Measurements from ENCODE around the gene SARDH. TPM values are rescaled to one million over a fixed set of nuclear protein-coding genes. Genes with fewer than 3 reads are reported as not detected.

The SARDH gene
- total RNA-seq, 1 donor from 2014 or later, result 0.63 TPM

DNA sequence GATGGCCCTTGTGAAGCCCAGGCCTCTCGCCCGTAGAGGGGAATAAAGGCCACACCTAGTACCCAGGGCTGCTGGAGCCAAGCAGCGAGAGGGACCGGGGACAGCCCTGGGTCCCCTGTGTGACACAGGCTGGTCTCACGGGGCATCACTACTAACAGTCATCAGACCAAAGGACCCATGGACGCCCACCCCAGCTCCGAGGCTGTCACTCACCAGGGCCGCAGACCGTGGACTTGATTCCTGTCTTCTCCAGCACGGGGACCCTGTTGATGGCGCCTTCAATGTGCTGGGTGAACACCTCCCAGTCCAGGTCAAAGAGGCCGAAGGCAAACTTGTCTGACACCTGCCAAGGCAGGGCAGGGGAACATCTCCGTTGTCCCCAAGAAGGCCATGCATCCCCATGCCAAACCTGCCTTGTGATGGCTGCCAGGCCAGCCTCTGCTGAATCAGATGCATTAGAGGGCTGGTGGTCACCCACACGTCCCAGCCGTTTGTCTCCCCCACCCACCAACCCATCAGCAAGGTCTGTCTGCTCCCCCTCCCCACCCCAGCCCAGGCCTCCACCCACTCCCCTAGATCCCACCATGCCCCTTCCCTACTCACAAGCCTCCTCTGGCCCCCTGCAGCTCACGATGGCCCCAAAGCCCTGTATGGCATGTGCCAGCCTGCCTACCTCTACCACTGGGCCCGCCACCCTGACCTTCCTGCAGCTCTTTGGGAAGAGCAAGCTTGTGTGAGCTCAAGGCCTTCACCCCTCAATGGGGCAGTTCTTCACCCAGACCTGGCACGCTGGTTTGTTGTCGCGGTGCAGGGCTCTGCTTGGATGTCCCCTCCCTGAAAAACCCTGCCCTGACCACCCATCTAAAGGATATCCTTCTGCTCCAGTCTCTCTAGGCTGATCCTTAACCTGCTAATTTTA is 20.8 kb downstream of the SARDH start:
- Histone ChIP-seq H3K4me3 (no peak overlapping the region), H3K36me3 (no peaks in the 10 kb centered on the region), H3K9me3 (replicated peaks) (no peaks in the 10 kb centered on the region), H3K27ac (replicated peaks) (no peak overlapping the region), H3K4me1 (peaks cover 22% of the 10 kb centered on the region), H3K27me3 (ENCODE audit: low read depth) (peaks cover 79% of the 10 kb centered on the region)
- no peak for DNase-seq
- TF ChIP-seq, protein P1, sequence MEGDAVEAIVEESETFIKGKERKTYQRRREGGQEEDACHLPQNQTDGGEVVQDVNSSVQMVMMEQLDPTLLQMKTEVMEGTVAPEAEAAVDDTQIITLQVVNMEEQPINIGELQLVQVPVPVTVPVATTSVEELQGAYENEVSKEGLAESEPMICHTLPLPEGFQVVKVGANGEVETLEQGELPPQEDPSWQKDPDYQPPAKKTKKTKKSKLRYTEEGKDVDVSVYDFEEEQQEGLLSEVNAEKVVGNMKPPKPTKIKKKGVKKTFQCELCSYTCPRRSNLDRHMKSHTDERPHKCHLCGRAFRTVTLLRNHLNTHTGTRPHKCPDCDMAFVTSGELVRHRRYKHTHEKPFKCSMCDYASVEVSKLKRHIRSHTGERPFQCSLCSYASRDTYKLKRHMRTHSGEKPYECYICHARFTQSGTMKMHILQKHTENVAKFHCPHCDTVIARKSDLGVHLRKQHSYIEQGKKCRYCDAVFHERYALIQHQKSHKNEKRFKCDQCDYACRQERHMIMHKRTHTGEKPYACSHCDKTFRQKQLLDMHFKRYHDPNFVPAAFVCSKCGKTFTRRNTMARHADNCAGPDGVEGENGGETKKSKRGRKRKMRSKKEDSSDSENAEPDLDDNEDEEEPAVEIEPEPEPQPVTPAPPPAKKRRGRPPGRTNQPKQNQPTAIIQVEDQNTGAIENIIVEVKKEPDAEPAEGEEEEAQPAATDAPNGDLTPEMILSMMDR (IDR thresholded peaks at IDR 0.05; ENCODE audit: borderline replicate concordance), result no peak
- intact Hi-C loops (cut with micrococcal nuclease), result no loop called here

DNA sequence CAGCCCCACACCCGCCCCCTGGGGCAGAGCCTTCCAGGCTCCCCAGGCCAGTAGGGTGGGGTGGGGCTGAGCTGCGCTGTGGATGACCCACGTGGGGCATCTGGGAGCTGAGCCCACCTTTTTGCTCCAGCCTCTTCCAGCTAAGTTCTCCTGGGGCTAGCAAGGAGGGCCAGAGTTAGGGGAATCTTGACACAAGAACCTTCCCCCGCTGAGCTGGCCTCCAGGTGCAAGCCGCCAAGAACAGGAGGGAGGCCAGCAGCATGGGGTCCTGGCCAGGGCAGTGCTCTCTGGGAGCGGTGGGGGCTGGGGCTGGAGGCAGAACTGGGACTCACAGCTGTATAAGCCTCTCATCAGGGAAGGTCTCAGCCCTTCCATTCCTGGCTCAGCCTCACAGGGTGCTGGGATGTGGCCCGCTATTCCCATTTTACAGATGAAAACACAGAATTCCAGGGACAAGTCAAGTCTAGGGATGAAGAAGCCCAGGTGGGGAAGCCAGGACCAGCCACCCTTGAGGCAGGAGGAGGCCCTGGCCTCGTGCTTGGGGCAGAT is 21.5 kb downstream of the SARDH start:
- Histone ChIP-seq H3K27ac (replicated peaks) (peak overlapping the region; percentile 58), H3K27me3 (ENCODE audit: low read depth) (peaks cover 83% of the 10 kb centered on the region), H3K4me3 (no peak overlapping the region), H3K9me3 (replicated peaks) (no peaks in the 10 kb centered on the region), H3K36me3 (no peaks in the 10 kb centered on the region), H3K4me1 (peaks cover 29% of the 10 kb centered on the region)
- intact Hi-C loops (cut with micrococcal nuclease), result no loop called here
- DNase-seq, result peak; percentile 66
- TF ChIP-seq, protein P1 (IDR thresholded peaks at IDR 0.05; ENCODE audit: borderline replicate concordance), result no peak

DNA sequence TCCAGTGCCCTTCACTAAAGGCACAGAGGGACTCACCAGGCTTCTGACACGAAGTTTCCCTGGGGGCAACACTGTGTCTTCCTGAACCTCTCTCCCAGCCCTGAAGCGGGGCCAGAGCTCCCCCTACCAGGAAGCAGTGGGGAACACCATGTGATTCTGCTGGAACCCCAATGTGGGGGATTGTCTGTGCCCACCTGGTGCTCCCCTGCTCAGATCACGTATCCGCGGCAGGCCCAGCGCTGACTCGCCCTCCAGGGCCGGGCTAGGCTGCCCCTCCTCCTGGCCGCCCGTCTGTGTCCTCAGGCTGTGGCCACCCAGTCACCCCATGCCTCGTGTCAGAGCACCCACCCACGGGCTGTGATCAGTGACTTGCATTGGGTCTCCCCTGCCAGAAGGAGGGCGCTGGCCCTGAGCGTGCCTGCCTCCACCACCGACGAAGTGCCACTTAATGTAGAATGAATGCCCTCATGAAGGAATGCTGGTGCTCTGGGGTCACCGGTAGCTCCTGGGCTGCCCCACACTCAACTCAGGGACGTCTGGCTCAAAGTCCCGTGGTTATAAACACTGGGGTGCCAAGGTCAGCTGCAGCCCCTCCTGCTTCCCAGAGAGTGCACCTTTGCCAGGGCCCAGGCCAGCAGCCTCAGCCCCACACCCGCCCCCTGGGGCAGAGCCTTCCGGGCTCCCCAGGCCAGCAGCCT is 22.1 kb downstream of the SARDH start:
- TF ChIP-seq, protein P1 (IDR thresholded peaks at IDR 0.05; ENCODE audit: borderline replicate concordance), result peak; percentile 58
- H3K4me3 ChIP-seq, result no peak overlapping the region
- peak overlapping the region; percentile 58 for H3K27ac ChIP-seq (replicated peaks)
- DNase-seq, result no peak
- no peaks in the 10 kb centered on the region for H3K9me3 ChIP-seq (replicated peaks)
- intact Hi-C loops (cut with micrococcal nuclease), result no loop called here
- peaks cover 31% of the 10 kb centered on the region for H3K4me1 ChIP-seq
- no peaks in the 10 kb centered on the region for H3K36me3 ChIP-seq
- H3K27me3 ChIP-seq (ENCODE audit: low read depth), result peaks cover 82% of the 10 kb centered on the region

DNA sequence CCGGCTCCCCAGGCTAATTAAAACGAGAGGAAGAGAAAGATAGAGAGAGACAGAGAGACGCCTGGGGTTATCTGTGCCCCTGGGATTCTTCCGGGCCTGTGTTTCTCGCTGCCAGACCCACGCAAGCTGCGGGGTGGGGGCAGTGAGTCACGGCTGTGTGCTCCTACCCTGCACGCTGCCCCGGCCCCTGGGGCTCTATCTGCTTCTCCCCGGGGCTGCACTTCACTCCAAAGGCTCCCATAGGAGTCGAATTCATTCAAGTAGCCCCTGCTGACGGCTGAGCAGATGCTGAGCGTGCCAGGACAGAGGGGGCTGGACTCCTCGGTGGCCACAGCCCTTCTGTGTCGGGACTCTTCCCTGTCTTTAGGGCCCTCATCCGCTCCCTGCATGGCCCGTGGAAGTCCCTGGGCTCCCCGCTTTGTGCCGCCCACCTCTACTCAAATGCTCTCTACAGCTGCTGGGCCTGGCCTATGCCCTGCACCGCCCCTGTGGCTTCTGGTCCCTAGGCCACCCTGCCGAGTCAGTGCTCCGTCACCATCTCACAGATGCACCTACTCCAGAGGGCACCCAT is 22.8 kb downstream of the SARDH start:
- Histone ChIP-seq H3K9me3 (replicated peaks) (no peaks in the 10 kb centered on the region), H3K36me3 (no peaks in the 10 kb centered on the region), H3K27me3 (ENCODE audit: low read depth) (peaks cover 79% of the 10 kb centered on the region), H3K4me1 (peaks cover 31% of the 10 kb centered on the region), H3K27ac (replicated peaks) (peak overlapping the region; percentile 58), H3K4me3 (no peak overlapping the region)
- intact Hi-C loops (cut with micrococcal nuclease), result no loop called here
- TF ChIP-seq, protein P1 (IDR thresholded peaks at IDR 0.05; ENCODE audit: borderline replicate concordance), result no peak
- DNase-seq, result peak; percentile 66

DNA sequence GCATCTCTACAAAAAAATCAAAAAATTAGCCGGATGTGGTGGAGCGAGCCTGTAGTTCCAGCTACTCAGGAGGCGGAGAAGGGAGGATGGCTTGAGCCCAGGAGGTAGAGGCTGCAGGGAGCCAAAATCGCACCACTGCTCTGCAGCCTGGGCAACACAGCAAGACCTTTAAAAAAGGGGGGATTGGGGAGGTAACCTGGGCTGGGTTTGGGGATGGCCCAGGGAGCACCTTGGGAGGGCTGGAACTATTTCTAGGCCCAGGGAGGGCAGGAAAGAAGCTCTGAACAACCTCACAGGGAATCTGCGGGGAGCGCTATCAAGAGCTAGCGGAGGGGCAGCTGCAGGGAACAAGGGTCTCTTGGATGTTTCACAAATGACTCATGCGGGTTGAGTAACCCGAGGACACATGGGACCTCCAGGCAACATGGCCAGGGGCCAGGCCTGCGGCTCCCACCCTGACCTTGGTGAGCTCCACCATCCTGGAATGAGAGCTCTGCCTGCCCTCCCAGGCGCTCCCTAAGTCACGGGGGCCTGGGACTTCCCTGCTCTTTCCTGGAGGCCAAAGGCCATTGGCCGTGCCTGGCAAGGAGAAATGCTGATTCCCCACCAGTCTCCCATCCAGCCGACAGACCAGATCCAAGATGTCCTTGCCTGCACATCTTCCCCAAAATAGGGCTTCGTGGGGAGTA is 23.4 kb downstream of the SARDH start:
- Histone ChIP-seq H3K27ac (replicated peaks) (peak overlapping the region; percentile 58), H3K27me3 (ENCODE audit: low read depth) (peaks cover 79% of the 10 kb centered on the region), H3K36me3 (no peaks in the 10 kb centered on the region), H3K9me3 (replicated peaks) (no peaks in the 10 kb centered on the region), H3K4me1 (peaks cover 31% of the 10 kb centered on the region), H3K4me3 (no peak overlapping the region)
- TF ChIP-seq, protein P1 (IDR thresholded peaks at IDR 0.05; ENCODE audit: borderline replicate concordance), result no peak
- peak; percentile 78 for DNase-seq
- intact Hi-C loops (cut with micrococcal nuclease), result no loop called here
